SK-N-MC (cell line): ENCODE results near the gene ITGA7.

ENCODE experiments used
- EZH2 ChIP-seq: fragments of 200-600 bp; sonication (generic); IDR thresholded peaks from one replicate; pipeline ENCODE4 v1.6.1; 2017; ENCODE audit warnings: antibody characterized with exemption
- POLR2AphosphoS5 ChIP-seq: IDR thresholded peaks from 2 replicates; pipeline ENCODE4 v1.6.1; 2012; ENCODE audit warnings: mild to moderate bottlenecking, low read depth, low read length, borderline replicate concordance

- no peak for TF ChIP-seq EZH2
- no peak for TF ChIP-seq POLR2AphosphoS5
These were observed 14.9 kb downstream of the ITGA7 start for GRCh38 chr12:55692631-55693322.
